GM12865 (cell line): ENCODE results near the gene ZNF496.

Experiments used
- DNase-seq: peaks from one replicate; pipeline ENCODE4 v3.0.0; 2010; ENCODE audit warnings: low read depth
- H3K4me3 ChIP-seq: 2 replicates; pipeline ENCODE4 v1.5.1; 2011; ENCODE audit warnings: mild to moderate bottlenecking, low read depth, low read length, control low read depth
- TF ChIP-seq, protein P1 (sequence below): IDR thresholded peaks from 2 replicates; pipeline ENCODE4 v1.5.1; 2011; ENCODE audit warnings: low read length, control low read depth, low read depth, inconsistent platforms; ENCODE audit not compliant: insufficient read depth; ENCODE audit errors: missing control alignments

ZNF496 gene

DNA sequence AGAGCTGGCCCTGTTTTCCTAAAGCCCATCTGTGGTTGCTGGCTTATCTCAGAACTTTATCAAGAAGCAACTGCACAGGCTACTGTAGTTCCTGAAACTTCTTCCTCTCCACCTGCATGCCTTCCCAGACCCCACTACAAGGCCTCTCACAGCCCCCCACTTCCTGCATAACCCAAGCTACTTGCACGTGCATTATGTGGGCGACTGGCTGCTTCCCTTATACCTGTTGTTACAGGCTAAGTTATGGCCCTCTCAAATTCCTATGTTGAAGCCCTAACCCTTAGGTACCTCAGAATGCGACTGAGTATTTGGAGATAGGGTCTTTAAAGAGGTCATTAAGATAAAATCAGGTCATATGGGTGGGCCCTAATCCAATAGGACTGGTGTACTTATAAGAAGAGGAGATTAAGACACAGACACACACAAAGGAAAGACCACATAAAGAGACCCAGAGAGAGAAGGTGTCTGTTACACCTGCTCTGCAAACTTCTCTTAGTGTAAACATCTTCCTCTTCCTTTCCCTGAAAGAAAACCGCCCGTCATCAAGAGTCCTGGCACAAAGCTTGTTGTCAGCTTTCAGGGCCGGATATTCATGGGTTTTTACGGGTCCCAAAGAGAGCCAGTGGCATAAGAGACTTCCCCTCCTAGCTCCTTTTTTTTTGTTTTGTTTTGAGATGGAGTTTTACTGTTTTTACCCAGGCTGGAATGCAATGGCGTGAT lies 5.1 kb downstream of the ZNF496 start:
- DNase-seq, result no peak
- TF ChIP-seq, protein P1, sequence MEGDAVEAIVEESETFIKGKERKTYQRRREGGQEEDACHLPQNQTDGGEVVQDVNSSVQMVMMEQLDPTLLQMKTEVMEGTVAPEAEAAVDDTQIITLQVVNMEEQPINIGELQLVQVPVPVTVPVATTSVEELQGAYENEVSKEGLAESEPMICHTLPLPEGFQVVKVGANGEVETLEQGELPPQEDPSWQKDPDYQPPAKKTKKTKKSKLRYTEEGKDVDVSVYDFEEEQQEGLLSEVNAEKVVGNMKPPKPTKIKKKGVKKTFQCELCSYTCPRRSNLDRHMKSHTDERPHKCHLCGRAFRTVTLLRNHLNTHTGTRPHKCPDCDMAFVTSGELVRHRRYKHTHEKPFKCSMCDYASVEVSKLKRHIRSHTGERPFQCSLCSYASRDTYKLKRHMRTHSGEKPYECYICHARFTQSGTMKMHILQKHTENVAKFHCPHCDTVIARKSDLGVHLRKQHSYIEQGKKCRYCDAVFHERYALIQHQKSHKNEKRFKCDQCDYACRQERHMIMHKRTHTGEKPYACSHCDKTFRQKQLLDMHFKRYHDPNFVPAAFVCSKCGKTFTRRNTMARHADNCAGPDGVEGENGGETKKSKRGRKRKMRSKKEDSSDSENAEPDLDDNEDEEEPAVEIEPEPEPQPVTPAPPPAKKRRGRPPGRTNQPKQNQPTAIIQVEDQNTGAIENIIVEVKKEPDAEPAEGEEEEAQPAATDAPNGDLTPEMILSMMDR, result no peak
- no peak overlapping the region for H3K4me3 ChIP-seq

DNA sequence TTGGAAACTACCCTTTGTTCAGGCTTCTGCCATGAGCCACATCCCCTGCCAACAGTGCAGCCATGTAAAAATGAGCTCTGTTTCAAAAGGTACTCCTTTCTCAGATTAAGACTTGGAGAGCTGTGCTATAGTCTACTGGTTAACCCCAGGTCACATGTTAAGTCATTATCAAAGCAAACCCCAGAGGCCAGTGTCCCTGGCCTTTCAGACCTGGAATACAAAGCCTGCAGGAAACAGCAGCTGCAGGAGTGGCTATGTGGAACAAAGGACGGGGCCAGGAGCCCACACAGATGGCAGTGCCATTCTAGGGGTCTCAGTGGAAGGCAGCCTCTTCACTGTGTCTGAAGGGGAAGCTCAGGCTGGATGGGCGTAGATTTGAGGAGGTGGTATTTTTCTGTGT lies 6.7 kb downstream of the ZNF496 start:
- no peak overlapping the region for H3K4me3 ChIP-seq
- TF ChIP-seq, protein P1, result no peak
- DNase-seq, result no peak

DNA sequence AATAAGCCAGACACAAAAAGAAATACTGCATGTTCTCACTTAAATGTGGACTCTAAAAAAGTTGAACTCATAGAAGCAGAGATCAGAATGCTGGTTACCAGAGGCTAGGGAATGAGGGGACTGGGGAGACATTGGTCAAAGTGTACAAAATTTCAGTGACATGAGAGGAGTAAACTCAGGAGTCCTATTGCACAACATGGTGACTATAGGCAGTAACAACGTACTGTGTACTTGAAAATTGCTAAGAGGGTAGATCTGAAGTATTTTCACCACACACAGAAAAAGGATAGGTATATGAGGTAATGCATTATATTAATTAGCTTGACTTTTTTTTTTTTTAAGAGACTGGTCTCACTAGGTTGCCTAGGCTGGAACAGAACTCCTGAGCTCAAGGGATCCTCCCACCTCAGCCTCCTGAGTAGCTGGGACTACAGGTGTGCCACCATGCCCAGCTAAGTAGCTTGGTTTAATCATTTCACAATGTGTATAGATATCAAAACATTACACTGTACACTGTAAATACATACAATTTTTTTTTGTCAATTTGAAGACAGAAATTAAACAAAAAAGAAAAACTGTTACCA lies 7.4 kb downstream of the ZNF496 start:
- no peak for DNase-seq
- H3K4me3 ChIP-seq, result no peak overlapping the region
- TF ChIP-seq, protein P1, result no peak

DNA sequence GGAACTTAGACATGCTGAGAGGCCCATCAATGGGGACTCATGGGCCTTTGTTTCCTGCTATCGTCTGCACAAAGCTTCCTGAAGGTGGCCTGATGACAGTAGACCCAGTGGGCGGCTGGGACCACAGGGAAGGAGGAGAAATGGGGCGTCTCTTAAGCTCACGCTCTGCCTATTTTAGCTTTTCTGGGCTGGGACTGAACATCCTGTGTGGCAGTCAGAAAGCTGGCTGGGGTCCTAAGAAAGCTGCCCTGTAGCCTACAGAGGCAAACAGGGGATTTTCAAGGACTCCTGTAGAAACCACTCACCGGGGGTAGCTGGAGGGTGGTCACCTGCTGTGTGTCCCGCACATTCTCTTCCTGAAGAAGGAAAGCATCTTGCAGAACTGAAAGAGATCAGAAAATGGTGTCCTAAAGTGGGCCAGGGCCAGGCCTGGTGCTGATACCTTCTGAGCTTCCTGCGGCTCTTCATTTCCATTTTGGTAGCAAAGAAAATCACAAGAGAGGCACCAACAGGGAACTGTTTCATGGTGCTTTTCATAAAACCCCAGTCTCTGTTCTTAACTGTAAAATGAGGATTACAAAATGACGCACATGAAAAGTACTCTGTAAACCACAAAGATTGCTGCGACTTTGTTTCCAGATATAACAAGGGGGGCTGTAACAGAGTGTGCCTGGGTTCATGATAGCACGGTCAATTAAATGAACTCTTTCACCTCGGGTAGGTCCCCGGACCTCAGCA lies 8.6 kb downstream of the ZNF496 start:
- TF ChIP-seq, protein P1, result no peak
- H3K4me3 ChIP-seq, result no peak overlapping the region
- no peak for DNase-seq

DNA sequence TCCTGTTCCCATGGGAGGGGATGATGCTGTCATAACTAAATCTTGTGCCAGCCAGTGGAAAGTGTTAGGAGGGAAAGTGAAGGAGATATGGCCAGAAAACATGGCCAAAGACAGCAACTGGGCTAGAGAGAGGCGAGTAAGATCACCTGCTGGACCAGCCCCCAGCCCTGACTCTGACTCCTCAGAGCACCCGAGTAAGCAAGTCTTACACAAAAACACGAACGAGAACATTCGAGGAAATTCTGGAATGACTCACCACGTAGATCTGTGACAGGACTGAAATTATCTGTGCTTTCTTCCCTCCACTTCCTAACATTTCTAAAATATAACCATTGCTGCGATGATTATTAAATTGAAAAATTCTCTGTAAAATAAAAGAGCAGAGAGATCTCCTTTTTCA lies 9.2 kb downstream of the ZNF496 start:
- TF ChIP-seq, protein P1, result no peak
- DNase-seq, result no peak
- H3K4me3 ChIP-seq, result no peak overlapping the region

DNA sequence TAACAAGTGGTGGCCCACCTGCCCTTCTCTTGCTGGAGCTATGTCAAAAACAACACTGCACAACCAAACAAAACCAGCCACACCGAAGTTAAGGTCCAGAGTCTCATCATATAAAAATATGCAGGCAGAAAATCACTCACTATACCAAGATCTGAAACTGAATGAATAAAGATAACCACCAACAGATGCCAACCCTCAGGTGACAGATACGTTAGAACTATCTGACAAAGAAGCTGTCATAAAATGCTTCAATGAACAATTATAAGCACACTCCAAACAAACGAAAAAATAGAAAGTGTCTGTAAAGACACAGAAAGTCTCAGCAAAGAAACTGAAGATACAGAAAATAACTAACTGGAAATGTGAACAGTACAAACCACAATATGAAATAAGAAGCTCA lies 14.0 kb downstream of the ZNF496 start:
- TF ChIP-seq, protein P1, result no peak
- no peak for DNase-seq
- no peak overlapping the region for H3K4me3 ChIP-seq
